22Rv1 (cell line): ENCODE measurements around the gene CALML6.

Source experiments
- ZFX ChIP-seq: fragments of 450-650 bp; IDR thresholded peaks from 2 replicates; pipeline ENCODE4 v1.6.1; 2017; ENCODE audit warnings: antibody characterized with exemption, borderline replicate concordance
- TF ChIP-seq, protein P1 (sequence below): fragments of 450-650 bp; IDR thresholded peaks from 2 replicates; pipeline ENCODE4 v1.5.1; 2017; ENCODE audit warnings: mild to moderate bottlenecking

DNA sequence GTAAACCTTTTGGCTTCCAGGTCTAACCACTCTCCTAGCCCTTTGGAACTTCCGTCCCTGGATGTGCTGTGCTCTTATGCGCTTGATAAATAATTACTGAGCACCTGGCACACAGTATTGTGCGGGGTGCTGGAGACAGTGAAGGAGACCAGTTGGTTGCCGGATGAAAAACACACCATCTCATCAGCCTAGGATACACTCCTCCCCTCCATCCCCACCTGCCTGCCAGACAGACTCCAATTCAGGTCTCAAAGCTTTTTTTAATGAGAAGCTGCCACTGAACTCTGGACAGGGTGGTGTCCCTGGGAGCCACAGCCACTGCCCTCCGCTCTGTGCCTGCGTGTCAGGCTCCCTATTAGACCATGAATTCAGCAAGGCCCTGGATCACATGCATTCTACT, 33.3 kb upstream of the CALML6 start:
- TF ChIP-seq, protein P1, sequence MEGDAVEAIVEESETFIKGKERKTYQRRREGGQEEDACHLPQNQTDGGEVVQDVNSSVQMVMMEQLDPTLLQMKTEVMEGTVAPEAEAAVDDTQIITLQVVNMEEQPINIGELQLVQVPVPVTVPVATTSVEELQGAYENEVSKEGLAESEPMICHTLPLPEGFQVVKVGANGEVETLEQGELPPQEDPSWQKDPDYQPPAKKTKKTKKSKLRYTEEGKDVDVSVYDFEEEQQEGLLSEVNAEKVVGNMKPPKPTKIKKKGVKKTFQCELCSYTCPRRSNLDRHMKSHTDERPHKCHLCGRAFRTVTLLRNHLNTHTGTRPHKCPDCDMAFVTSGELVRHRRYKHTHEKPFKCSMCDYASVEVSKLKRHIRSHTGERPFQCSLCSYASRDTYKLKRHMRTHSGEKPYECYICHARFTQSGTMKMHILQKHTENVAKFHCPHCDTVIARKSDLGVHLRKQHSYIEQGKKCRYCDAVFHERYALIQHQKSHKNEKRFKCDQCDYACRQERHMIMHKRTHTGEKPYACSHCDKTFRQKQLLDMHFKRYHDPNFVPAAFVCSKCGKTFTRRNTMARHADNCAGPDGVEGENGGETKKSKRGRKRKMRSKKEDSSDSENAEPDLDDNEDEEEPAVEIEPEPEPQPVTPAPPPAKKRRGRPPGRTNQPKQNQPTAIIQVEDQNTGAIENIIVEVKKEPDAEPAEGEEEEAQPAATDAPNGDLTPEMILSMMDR = no peak
- TF ChIP-seq ZFX = no peak
